Sigmoid colon (tissue), 3 donors: ENCODE measurements around the gene HSPA1B.

ENCODE experiments used
- CTCF ChIP-seq, 4 experiments: fragments of 450-650 bp in 3 of 4; fragments of 200-600 bp in 1 of 4; IDR thresholded peaks; one replicate each; pipeline ENCODE4 v1.5.1; 2016 to 2019; ENCODE audit warnings: antibody characterized with exemption in 4 of 4, mild to moderate bottlenecking in 3 of 4, moderate library complexity in 2 of 4
- POLR2A ChIP-seq, 2 donors: fragments of 450-650 bp; IDR thresholded peaks; one replicate each; pipeline ENCODE4 v1.6.1; 2016; ENCODE audit warnings: antibody characterized with exemption in 2 of 2, mild to moderate bottlenecking in 2 of 2, moderate library complexity in 2 of 2

GRCh38 chr6:31780507-31781243 is 46.9 kb upstream of the HSPA1B start:
- TF ChIP-seq POLR2A (IDR thresholded peaks at IDR 0.05) (no peak), CTCF (IDR thresholded peaks at IDR 0.05) (no peak)
